ENCODE results near the gene NDEL1. TPM values are rescaled to one million over a fixed set of nuclear protein-coding genes. Genes with fewer than 3 reads are reported as not detected.

Gene NDEL1
- total and polyA plus RNA-seq, 4 donors, result 15.3 to 52.3 (median 35.4) TPM

GRCh38 chr17:8503807-8504206 is 68.1 kb downstream of the NDEL1 start:
- H3K9ac ChIP-seq (ENCODE audit: low read depth in 1 of 2, low read length in 2 of 2), result no peak overlapping the region
- no peaks in the 10 kb centered on the region for H3K4me1 ChIP-seq (ENCODE audit: control insufficient read depth in 4 of 4, insufficient read depth in 4 of 4, low read length in 3 of 4)
- TF ChIP-seq JUND (IDR thresholded peaks at IDR 0.05), result no peak
- TF ChIP-seq, protein P1, sequence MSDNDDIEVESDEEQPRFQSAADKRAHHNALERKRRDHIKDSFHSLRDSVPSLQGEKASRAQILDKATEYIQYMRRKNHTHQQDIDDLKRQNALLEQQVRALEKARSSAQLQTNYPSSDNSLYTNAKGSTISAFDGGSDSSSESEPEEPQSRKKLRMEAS (IDR thresholded peaks at IDR 0.05), result no peak
- no peak for TF ChIP-seq SP1 (IDR thresholded peaks at IDR 0.05)
- TF ChIP-seq FOXA1 (IDR thresholded peaks at IDR 0.05), result no peak
- no peak for TF ChIP-seq RXRA (IDR thresholded peaks at IDR 0.05)
- no peak for TF ChIP-seq ZBTB33 (IDR thresholded peaks at IDR 0.05)
- TF ChIP-seq, protein P2, sequence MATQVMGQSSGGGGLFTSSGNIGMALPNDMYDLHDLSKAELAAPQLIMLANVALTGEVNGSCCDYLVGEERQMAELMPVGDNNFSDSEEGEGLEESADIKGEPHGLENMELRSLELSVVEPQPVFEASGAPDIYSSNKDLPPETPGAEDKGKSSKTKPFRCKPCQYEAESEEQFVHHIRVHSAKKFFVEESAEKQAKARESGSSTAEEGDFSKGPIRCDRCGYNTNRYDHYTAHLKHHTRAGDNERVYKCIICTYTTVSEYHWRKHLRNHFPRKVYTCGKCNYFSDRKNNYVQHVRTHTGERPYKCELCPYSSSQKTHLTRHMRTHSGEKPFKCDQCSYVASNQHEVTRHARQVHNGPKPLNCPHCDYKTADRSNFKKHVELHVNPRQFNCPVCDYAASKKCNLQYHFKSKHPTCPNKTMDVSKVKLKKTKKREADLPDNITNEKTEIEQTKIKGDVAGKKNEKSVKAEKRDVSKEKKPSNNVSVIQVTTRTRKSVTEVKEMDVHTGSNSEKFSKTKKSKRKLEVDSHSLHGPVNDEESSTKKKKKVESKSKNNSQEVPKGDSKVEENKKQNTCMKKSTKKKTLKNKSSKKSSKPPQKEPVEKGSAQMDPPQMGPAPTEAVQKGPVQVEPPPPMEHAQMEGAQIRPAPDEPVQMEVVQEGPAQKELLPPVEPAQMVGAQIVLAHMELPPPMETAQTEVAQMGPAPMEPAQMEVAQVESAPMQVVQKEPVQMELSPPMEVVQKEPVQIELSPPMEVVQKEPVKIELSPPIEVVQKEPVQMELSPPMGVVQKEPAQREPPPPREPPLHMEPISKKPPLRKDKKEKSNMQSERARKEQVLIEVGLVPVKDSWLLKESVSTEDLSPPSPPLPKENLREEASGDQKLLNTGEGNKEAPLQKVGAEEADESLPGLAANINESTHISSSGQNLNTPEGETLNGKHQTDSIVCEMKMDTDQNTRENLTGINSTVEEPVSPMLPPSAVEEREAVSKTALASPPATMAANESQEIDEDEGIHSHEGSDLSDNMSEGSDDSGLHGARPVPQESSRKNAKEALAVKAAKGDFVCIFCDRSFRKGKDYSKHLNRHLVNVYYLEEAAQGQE (IDR thresholded peaks at IDR 0.05), result no peak
- H3K9me3 ChIP-seq (ENCODE audit: control insufficient read depth in 4 of 4, low read length in 3 of 4), result no peaks in the 10 kb centered on the region
- no peak overlapping the region for H3K27ac ChIP-seq (ENCODE audit: low read depth in 1 of 2, low read length in 2 of 2)
- no peak overlapping the region for H3K4me3 ChIP-seq (ENCODE audit: low read depth in 1 of 3, low read length in 3 of 3)
- peaks cover 6 to 48% (median 26%) of the 10 kb centered on the region in 4 donors for H3K36me3 ChIP-seq (ENCODE audit: control insufficient read depth in 4 of 4, insufficient read depth in 3 of 4, low read depth in 1 of 4, low read length in 3 of 4)
- WGBS, result 93% methylated on average over 9 of the region's 9 CpGs
- no peak for DNase-seq (ENCODE audit: low spot score)
- no peaks in the 10 kb centered on the region for H3K27me3 ChIP-seq (ENCODE audit: control insufficient read depth in 4 of 4, insufficient read depth in 4 of 4, low read length in 3 of 4)

DNA sequence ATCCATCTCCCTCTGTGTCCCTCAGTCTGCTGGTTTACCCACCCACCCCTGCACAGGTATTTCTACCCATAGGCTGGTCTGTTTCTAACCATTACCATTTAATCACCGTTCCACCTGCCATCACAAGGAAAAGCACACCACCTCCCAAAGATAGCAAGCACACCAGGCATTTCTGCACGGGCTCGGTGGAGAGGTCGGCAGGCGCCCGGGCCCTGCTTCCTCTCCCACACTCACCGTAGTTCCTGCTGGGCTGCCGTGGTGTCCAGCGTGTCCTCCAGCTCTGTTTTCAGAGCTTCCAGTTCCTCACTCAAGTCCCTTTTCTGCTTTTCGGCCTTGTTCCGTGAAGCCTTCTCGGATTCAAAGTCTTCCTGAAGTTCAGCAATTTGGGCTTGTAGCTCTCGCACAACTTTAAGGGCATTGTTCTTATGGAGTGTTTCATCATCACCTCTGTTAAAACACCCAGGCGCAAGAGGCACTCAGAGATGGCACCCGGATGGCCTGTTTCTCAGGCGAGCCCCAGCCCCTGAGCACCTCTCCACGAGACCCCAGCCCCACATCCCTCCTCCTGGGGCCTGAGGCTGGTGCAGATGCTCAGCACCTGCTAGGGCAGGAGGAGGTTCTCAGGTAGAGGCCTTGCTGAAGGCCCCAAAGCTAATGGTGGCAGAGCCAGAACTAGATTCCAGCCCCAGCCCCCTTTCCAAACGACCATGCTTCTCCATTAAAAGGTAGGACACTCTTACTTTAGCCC is 69.0 kb downstream of the NDEL1 start:
- no peak overlapping the region for H3K9ac ChIP-seq (ENCODE audit: low read depth in 1 of 2, low read length in 2 of 2)
- H3K9me3 ChIP-seq (ENCODE audit: control insufficient read depth in 4 of 4, low read length in 3 of 4), result no peaks in the 10 kb centered on the region
- no peak overlapping the region for H3K4me3 ChIP-seq (ENCODE audit: low read depth in 1 of 3, low read length in 3 of 3)
- TF ChIP-seq NR2F2 (IDR thresholded peaks at IDR 0.05) (no peak), YY1 (IDR thresholded peaks at IDR 0.05) (no peak), FOXA2 (IDR thresholded peaks at IDR 0.05) (no peak), JUND (IDR thresholded peaks at IDR 0.05) (no peak), SP1 (IDR thresholded peaks at IDR 0.05) (no peak), HNF4A (conservative IDR thresholded peaks at IDR 0.05) (no peak), RXRA (IDR thresholded peaks at IDR 0.05) (no peak), RAD21 (IDR thresholded peaks at IDR 0.05) (no peak), TAF1 (conservative IDR thresholded peaks at IDR 0.05) (no peak), EGR1 (IDR thresholded peaks at IDR 0.05; ENCODE audit: low read depth in 2 of 2) (no peak), ZBTB33 (IDR thresholded peaks at IDR 0.05) (no peak), FOXA1 (IDR thresholded peaks at IDR 0.05) (no peak)
- TF ChIP-seq, protein P2 (IDR thresholded peaks at IDR 0.05), result no peak
- TF ChIP-seq, protein P3, sequence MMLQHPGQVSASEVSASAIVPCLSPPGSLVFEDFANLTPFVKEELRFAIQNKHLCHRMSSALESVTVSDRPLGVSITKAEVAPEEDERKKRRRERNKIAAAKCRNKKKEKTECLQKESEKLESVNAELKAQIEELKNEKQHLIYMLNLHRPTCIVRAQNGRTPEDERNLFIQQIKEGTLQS (IDR thresholded peaks at IDR 0.05), result no peak
- TF ChIP-seq, protein P1 (IDR thresholded peaks at IDR 0.05), result no peak
- H3K4me1 ChIP-seq (ENCODE audit: control insufficient read depth in 4 of 4, insufficient read depth in 4 of 4, low read length in 3 of 4), result no peaks in the 10 kb centered on the region
- no peak overlapping the region for H3K27ac ChIP-seq (ENCODE audit: low read depth in 1 of 2, low read length in 2 of 2)
- H3K36me3 ChIP-seq (ENCODE audit: control insufficient read depth in 4 of 4, insufficient read depth in 3 of 4, low read depth in 1 of 4, low read length in 3 of 4), result peaks cover 4 to 48% (median 27%) of the 10 kb centered on the region in 4 donors
- H3K27me3 ChIP-seq (ENCODE audit: control insufficient read depth in 4 of 4, insufficient read depth in 4 of 4, low read length in 3 of 4), result no peaks in the 10 kb centered on the region
- no peak for DNase-seq (ENCODE audit: low spot score)
- WGBS, result 97% methylated on average over 18 of the region's 18 CpGs
